ENCODE data around the gene HACD2. TPM values are rescaled to one million over a fixed set of nuclear protein-coding genes. Genes with fewer than 3 reads are reported as not detected.

HACD2 gene, protein sequence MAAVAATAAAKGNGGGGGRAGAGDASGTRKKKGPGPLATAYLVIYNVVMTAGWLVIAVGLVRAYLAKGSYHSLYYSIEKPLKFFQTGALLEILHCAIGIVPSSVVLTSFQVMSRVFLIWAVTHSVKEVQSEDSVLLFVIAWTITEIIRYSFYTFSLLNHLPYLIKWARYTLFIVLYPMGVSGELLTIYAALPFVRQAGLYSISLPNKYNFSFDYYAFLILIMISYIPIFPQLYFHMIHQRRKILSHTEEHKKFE
- total RNA-seq (20.9 and 23.5 TPM in 2 replicates), polyA plus RNA-seq (13.3 and 17.0 TPM in 2 replicates), polyA minus RNA-seq (49.1 and 64.2 TPM in 2 replicates), Bru-seq, nascent RNA (percentile 64 among the genes with signal in this experiment), BruChase-seq, experiment 1, labeled RNA remaining after a 6-hour chase (percentile 75 among the genes with signal in this experiment), BruChase-seq, experiment 2, labeled RNA remaining after a 2-hour chase (percentile 62 among the genes with signal in this experiment)
- polyA plus RNA-seq (2011; cell fraction: cytosol; rRNA removed) = 14.5 and 15.4 TPM in 2 replicates
- 11.9 and 13.8 TPM in 2 replicates for polyA plus RNA-seq (2011; cell fraction: nucleus; rRNA removed)
- 11.3 and 18.7 TPM in 2 replicates for polyA plus RNA-seq (2012)
- polyA minus RNA-seq (2011; cell fraction: cytosol; rRNA and poly(A)+ RNA removed) = 46.5 TPM
- 17.6 and 32.2 TPM in 2 replicates for polyA minus RNA-seq (2011; cell fraction: nucleus; rRNA and poly(A)+ RNA removed)
- long read RNA-seq, partial matches to known transcripts = 1 of 6 reads
- long read RNA-seq, other reads (novel, unspliced or antisense) = 5 of 6 reads

DNA sequence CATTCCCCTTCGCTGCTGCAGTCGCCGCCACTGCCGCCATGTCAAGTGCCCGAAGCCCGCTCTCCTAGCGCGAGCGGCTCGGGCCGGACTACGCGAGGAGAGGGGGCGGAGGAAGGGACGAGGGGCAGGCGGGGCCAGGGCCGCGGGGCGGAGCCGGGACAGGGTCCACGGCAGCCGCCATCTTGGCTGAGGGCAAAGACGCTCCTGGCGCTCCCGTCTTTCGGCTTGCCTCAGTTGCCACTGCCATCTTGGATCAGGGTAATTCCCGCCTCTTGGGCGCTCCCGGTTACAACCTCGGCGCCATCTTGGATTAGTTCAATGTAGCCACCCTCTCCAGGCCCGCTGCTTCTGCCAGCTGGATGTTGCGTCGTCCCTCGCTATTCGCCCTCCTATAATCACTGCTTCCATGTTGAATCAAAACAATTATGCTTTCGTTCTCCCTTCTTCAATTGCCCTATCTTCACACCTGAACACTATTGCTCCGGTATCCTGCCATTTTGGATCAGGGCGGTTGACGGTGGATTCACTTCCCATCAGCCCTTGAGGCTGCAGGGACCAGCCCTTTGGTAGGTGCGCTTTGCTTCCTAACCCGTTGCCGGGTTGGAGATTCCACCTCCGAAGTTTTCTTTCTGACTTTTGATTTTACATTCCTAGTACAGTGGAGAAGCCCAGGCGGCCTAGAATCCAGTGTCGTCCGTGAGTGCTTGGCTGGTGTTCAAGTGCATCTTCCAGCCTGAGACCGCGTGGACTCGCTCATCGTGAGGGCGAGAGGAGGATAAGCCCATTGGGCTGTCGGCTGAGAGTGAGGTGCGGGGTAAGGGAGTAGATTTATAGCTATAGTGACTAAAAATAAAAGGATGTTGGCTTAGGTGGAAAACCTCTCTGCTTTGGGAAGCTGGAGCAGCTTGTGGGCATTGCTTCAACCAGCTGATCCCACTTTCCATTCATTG, at the start of gene HACD2:
HACD2 (minus strand) TSS at position 66 of the 950 bp plus-strand sequence; CDS start at position 40, 26 bp downstream.
- dilution Hi-C loops (cut with MboI; ENCODE audit: extremely low pct_ligation_motif_present, low sequenced_read_pairs) (no loop called here), intact Hi-C loops (cut with micrococcal nuclease) (loop anchor here (1.0 to 10.0 kb wide), 3 partner anchors 57 to 847 kb away; no protein-coding TSS in a partner anchor)
- H3K9me3 ChIP-seq (replicated peaks; ENCODE audit: control insufficient read depth, insufficient read depth, low read length) = no peaks in the 10 kb centered on the region
- peak; percentile 92 for FAIRE-seq
- no peaks in the 10 kb centered on the region for H3K36me3 ChIP-seq (ENCODE audit: control insufficient read depth in 2 of 2, extremely low read depth in 1 of 2, insufficient read depth in 2 of 2, low read length in 2 of 2)
- peak within 1 kb of the TSS; percentile 90 for H3K27ac ChIP-seq (ENCODE audit: insufficient read depth, low read depth, low read length)
- ChIA-PET CTCF (interaction anchor here (0.8 to 3.5 kb wide), 6 partner anchors 10 to 57 kb away, joined by 4 to 16 read pairs (median 6); no protein-coding TSS in a partner anchor), POLR2A (interaction anchor here (1.1 kb wide), 1 partner anchor 10 kb away, joined by 3 read pairs; no protein-coding TSS in a partner anchor)
- H2AFZ ChIP-seq (ENCODE audit: low read depth, low read length) = peak within 1 kb of the TSS; percentile 98
- DNase-seq (ENCODE audit: low read depth, low spot score) = peak; percentile 98
- H4K20me1 ChIP-seq (replicated peaks; ENCODE audit: control insufficient read depth, extremely low read depth, insufficient read depth, low read length) = no peaks in the 10 kb centered on the region
- no peaks in the 10 kb centered on the region for H3K27me3 ChIP-seq (ENCODE audit: control insufficient read depth in 2 of 2, insufficient read depth in 2 of 2, low read length in 2 of 2)
- no peaks in the 10 kb centered on the region for H3K9me1 ChIP-seq (replicated peaks; ENCODE audit: control insufficient read depth, extremely low read depth, insufficient read depth, low read length)
- H3K79me2 ChIP-seq (ENCODE audit: control insufficient read depth, insufficient read depth, low read length) = peaks cover 8% of the 10 kb centered on the region
- peaks cover 7% of the 10 kb centered on the region for H3K4me1 ChIP-seq (ENCODE audit: control insufficient read depth, extremely low read depth, insufficient read depth, low read length)
- H3K4me2 ChIP-seq (ENCODE audit: insufficient read depth, low read length) = peak within 1 kb of the TSS; percentile 95
- BruUV-seq (replicated peaks) = TSS peak; percentile 68
- H3K9ac ChIP-seq (replicated peaks; ENCODE audit: extremely low read depth, insufficient read depth, low read length) = peak within 1 kb of the TSS; percentile 88
- H3K4me3 ChIP-seq (replicated peaks in 1 of 3; ENCODE audit: insufficient read depth in 1 of 3, low read depth in 1 of 3, low read length in 3 of 3) = peak within 1 kb of the TSS; percentile 66 to 87 (median 85)
- TF ChIP-seq MYC (IDR thresholded peaks at IDR 0.05; ENCODE audit: low read depth, low read length) = no peak
- peak; percentile 87 for TF ChIP-seq POLR2AphosphoS5 (IDR thresholded peaks at IDR 0.05; ENCODE audit: insufficient read depth, low read depth, low read length)
- TF ChIP-seq POLR2A (IDR thresholded peaks at IDR 0.05; ENCODE audit: low read depth, low read length) = peak; percentile 91
- TF ChIP-seq, protein P1, sequence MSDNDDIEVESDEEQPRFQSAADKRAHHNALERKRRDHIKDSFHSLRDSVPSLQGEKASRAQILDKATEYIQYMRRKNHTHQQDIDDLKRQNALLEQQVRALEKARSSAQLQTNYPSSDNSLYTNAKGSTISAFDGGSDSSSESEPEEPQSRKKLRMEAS (IDR thresholded peaks at IDR 0.05; ENCODE audit: insufficient read depth, insufficient read length) = peak; percentile 25

Data from endothelial cell of umbilical vein (primary cell).